Uterus (tissue), 4 donors: ENCODE data around the gene CNOT4. TPM values are rescaled to one million over a fixed set of nuclear protein-coding genes. Genes with fewer than 3 reads are reported as not detected.

Source experiments
- DNase-seq, 2 donors: peaks; one replicate each; pipeline ENCODE4 v3.0.0-alpha.2; 2019 to 2020
- H3K27ac ChIP-seq, 2 donors: fragments of 200-600 bp; sonication (generic); 1 replicate in 1 of 2; 2 replicates in 1 of 2; pipeline ENCODE4 v1.5.1; 2016 to 2018
- H3K27me3 ChIP-seq, 2 donors: fragments of 200-600 bp; sonication (generic); one replicate each; pipeline ENCODE4 v1.5.1; 2018 to 2019; ENCODE audit warnings: control low read depth in 1 of 2
- H3K36me3 ChIP-seq, 2 donors: fragments of 200-600 bp; sonication (generic); one replicate each; pipeline ENCODE4 v1.5.1; 2019; ENCODE audit warnings: control low read depth in 1 of 2
- H3K4me1 ChIP-seq, 2 donors: fragments of 200-600 bp; sonication (generic); one replicate each; pipeline ENCODE4 v1.5.1; 2018 to 2019; ENCODE audit warnings: control low read depth in 1 of 2
- H3K4me3 ChIP-seq, 2 donors: fragments of 200-600 bp; sonication (generic); 1 replicate in 1 of 2; 2 replicates in 1 of 2; pipeline ENCODE4 v1.5.1; 2018 to 2019; ENCODE audit warnings: mild to moderate bottlenecking in 1 of 2
- H3K9me3 ChIP-seq, 2 donors: fragments of 200-600 bp; sonication (generic); one replicate each; pipeline ENCODE4 v1.5.1; 2019; ENCODE audit warnings: control low read depth in 1 of 2
- POLR2A ChIP-seq, 2 donors: fragments of 450-650 bp; IDR thresholded peaks; one replicate each; pipeline ENCODE4 v1.6.1; 2016; ENCODE audit warnings: antibody characterized with exemption in 2 of 2, mild to moderate bottlenecking in 1 of 2, moderate library complexity in 1 of 2
- intact Hi-C: fragments of 100-400 bp; cut with DNase I; formaldehyde crosslinking; loops from one replicate; pipeline ENCODE4 v1.15.1; 2023; ENCODE audit warnings: low total_unique reads
- total RNA-seq, 4 donors: library from RNA; depleted of rRNA in 3 of 4; stranded (reverse); fragments of >200 nt in 3 of 4; gene quantifications; one replicate each; pipeline versions ENCODE4 v1.1.0 to v1.2.4, GENCODE V29; 2014 to 2023
- TF ChIP-seq, protein P1 (sequence below), 4 experiments: fragments of 200-600 bp in 2 of 4; fragments of 450-650 bp in 2 of 4; sonication (generic) in 2 of 4; IDR thresholded peaks; one replicate each; pipeline ENCODE4 v1.5.1; 2016 to 2019; ENCODE audit warnings: antibody characterized with exemption in 4 of 4, mild to moderate bottlenecking in 2 of 4, moderate library complexity in 1 of 4
- donor health status: DM: yes; HTN: yes; CAD: no.

Gene CNOT4
- 10 to 100 TPM; 13.2 to 35.6 (median 20.6) TPM for total RNA-seq

DNA sequence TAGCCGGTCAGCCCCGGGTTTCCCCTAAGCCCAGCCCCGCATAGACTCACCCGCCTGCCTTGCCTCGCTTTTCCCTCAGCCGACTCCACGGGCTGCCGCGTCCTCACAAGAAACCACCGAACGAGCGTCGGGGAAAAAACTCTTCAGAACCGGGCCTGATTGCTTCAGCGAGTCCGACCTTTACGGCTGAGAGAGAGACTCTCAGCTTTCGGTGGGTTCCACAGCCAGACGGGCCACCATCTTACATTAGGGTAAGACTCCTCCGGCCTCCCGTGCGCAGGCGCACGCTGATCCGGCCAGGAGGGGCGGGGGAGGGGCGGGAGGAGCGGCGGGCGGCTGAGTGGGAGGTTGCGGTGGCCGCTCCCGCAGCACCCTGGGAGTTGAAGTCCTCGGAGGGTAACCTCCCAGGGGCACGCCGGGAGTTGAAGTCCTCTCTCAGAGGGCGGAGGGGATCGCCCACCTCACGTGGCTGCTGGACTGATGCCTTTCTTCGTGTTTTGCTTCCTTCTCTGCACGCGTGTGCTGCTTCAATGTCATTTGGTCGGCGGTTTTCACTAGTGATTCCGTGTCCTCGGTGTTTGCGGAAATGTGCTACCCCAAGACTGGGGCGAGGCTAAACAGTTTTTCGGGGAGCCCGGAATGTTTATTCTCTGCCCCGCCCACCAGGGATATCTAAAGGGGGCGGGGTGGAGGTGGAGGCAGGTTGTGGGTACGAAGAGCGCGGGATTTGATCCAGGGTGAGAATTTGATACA lies at the start of gene CNOT4:
Gene CNOT4 (minus strand): TSS at position 264 of the 753 bp plus-strand sequence. CDS start 71,771 bp downstream, outside the sequence.
- H3K27me3 ChIP-seq: no peaks in the 10 kb centered on the region
- intact Hi-C loops: no loop called here
- H3K36me3 ChIP-seq: no peaks in the 10 kb centered on the region
- no peaks in the 10 kb centered on the region for H3K9me3 ChIP-seq
- peaks cover 0 to 9% of the 10 kb centered on the region in 2 donors for H3K4me1 ChIP-seq
- peak; percentile 95 to 97 for DNase-seq
- TF ChIP-seq, protein P1, sequence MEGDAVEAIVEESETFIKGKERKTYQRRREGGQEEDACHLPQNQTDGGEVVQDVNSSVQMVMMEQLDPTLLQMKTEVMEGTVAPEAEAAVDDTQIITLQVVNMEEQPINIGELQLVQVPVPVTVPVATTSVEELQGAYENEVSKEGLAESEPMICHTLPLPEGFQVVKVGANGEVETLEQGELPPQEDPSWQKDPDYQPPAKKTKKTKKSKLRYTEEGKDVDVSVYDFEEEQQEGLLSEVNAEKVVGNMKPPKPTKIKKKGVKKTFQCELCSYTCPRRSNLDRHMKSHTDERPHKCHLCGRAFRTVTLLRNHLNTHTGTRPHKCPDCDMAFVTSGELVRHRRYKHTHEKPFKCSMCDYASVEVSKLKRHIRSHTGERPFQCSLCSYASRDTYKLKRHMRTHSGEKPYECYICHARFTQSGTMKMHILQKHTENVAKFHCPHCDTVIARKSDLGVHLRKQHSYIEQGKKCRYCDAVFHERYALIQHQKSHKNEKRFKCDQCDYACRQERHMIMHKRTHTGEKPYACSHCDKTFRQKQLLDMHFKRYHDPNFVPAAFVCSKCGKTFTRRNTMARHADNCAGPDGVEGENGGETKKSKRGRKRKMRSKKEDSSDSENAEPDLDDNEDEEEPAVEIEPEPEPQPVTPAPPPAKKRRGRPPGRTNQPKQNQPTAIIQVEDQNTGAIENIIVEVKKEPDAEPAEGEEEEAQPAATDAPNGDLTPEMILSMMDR (IDR thresholded peaks at IDR 0.05): peak in 1 of 4 experiments; percentile 6
- peak; percentile 55 to 62 for TF ChIP-seq POLR2A (IDR thresholded peaks at IDR 0.05)
- peak within 1 kb of the TSS; percentile 61 to 83 for H3K4me3 ChIP-seq
- peak within 1 kb of the TSS; percentile 88 to 94 for H3K27ac ChIP-seq

- Histone ChIP-seq H3K27ac (peak overlapping the region; percentile 95 to 96), H3K9me3 (no peaks in the 10 kb centered on the region), H3K27me3 (no peaks in the 10 kb centered on the region), H3K4me3 (peak overlapping the region; percentile 74 to 81), H3K36me3 (no peaks in the 10 kb centered on the region), H3K4me1 (peaks cover 6% of the 10 kb centered on the region in 2 donors)
- DNase-seq: no peak
- intact Hi-C loops: no loop called here
- TF ChIP-seq, protein P1 (IDR thresholded peaks at IDR 0.05): no peak
- no peak for TF ChIP-seq POLR2A (IDR thresholded peaks at IDR 0.05)
Observed at GRCh38 chr7:135558881-135559280, 49.0 kb upstream of the CNOT4 start.

GRCh38 chr7:135558337-135558767 lies 48.5 kb upstream of the CNOT4 start:
- Histone ChIP-seq H3K27me3 (no peaks in the 10 kb centered on the region), H3K4me1 (peaks cover 6% of the 10 kb centered on the region in 2 donors), H3K4me3 (peak overlapping the region; percentile 74 to 81), H3K36me3 (no peaks in the 10 kb centered on the region), H3K27ac (peak overlapping the region; percentile 95 to 96), H3K9me3 (no peaks in the 10 kb centered on the region)
- intact Hi-C loops: no loop called here
- no peak for TF ChIP-seq POLR2A (IDR thresholded peaks at IDR 0.05)
- TF ChIP-seq, protein P1 (IDR thresholded peaks at IDR 0.05): peak; percentile 43 to 59 (median 48)
- peak; percentile 33 to 37 for DNase-seq

GRCh38 chr7:135557455-135558336 lies 47.8 kb upstream of the CNOT4 start, which contains the start of gene NUP205:
Gene NUP205 (plus strand): TSS chr7:135557917. CDS start chr7:135557945, 28 bp downstream.
- peak; percentile 60 to 81 for DNase-seq
- Histone ChIP-seq H3K27me3 (no peaks in the 10 kb centered on the region), H3K9me3 (no peaks in the 10 kb centered on the region), H3K4me1 (peaks cover 6% of the 10 kb centered on the region in 2 donors), H3K27ac (peak within 1 kb of the TSS; percentile 95 to 96), H3K36me3 (no peaks in the 10 kb centered on the region), H3K4me3 (peak within 1 kb of the TSS; percentile 74 to 81)
- intact Hi-C loops: no loop called here
- no peak for TF ChIP-seq POLR2A (IDR thresholded peaks at IDR 0.05)
- TF ChIP-seq, protein P1 (IDR thresholded peaks at IDR 0.05): peak in 2 of 4 experiments; percentile 18 to 52
